PC-9 (cell line): ENCODE results near the gene GNAS.

Experiments used
- EZH2 ChIP-seq: fragments of 200-600 bp; sonication (generic); IDR thresholded peaks from 2 replicates; pipeline ENCODE4 v1.8.0; 2017; ENCODE audit warnings: antibody characterized with exemption, low read depth
- TF ChIP-seq, protein P1 (sequence below): fragments of 200-600 bp; sonication (generic); conservative IDR thresholded peaks from 2 replicates; pipeline ENCODE4 v1.6.1; 2017; ENCODE audit warnings: mixed run types, antibody characterized with exemption, mild to moderate bottlenecking, moderate library complexity

GRCh38 chr20:58865843-58866242, 13.3 kb downstream of the GNAS start:
- TF ChIP-seq, protein P1, sequence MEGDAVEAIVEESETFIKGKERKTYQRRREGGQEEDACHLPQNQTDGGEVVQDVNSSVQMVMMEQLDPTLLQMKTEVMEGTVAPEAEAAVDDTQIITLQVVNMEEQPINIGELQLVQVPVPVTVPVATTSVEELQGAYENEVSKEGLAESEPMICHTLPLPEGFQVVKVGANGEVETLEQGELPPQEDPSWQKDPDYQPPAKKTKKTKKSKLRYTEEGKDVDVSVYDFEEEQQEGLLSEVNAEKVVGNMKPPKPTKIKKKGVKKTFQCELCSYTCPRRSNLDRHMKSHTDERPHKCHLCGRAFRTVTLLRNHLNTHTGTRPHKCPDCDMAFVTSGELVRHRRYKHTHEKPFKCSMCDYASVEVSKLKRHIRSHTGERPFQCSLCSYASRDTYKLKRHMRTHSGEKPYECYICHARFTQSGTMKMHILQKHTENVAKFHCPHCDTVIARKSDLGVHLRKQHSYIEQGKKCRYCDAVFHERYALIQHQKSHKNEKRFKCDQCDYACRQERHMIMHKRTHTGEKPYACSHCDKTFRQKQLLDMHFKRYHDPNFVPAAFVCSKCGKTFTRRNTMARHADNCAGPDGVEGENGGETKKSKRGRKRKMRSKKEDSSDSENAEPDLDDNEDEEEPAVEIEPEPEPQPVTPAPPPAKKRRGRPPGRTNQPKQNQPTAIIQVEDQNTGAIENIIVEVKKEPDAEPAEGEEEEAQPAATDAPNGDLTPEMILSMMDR, result no peak
- TF ChIP-seq EZH2, result no peak
